Measurements from ENCODE around the gene LARGE1. TPM values are rescaled to one million over a fixed set of nuclear protein-coding genes. Genes with fewer than 3 reads are reported as not detected.

LARGE1 gene
- total RNA-seq, 1 experiment from 2014 or later: 5.2 TPM

- Mint-ChIP-seq H3K4me3 (ENCODE audit: unreplicated experiment) (no peak overlapping the region), H3K27ac (ENCODE audit: low read depth, unreplicated experiment) (no peak overlapping the region), H3K27me3 (ENCODE audit: insufficient read depth, unreplicated experiment) (no peaks in the 10 kb centered on the region), H3K36me3 (ENCODE audit: insufficient read depth, unreplicated experiment) (no peaks in the 10 kb centered on the region), H3K4me1 (ENCODE audit: insufficient read depth, unreplicated experiment) (no peaks in the 10 kb centered on the region), H3K9me3 (ENCODE audit: unreplicated experiment) (no peaks in the 10 kb centered on the region)
- no peak for TF ChIP-seq CTCF (IDR thresholded peaks at IDR 0.05; ENCODE audit: unreplicated experiment)
- POLR2A ChIA-PET: no interaction called here
- intact Hi-C loops (cut with micrococcal nuclease): no loop called here
- no TSS peak for BruUV-seq (replicated peaks)
- DNase-seq (ENCODE audit: unreplicated experiment): no peak
- CTCF ChIA-PET: no interaction called here
Observed at GRCh38 chr22:33599596-33599995, 320.7 kb downstream of the LARGE1 start.

GRCh38 chr22:33598821-33599220 is 321.5 kb downstream of the LARGE1 start:
- POLR2A ChIA-PET: no interaction called here
- Mint-ChIP-seq H3K9me3 (ENCODE audit: unreplicated experiment) (no peaks in the 10 kb centered on the region), H3K4me1 (ENCODE audit: insufficient read depth, unreplicated experiment) (no peaks in the 10 kb centered on the region), H3K4me3 (ENCODE audit: unreplicated experiment) (no peak overlapping the region), H3K27me3 (ENCODE audit: insufficient read depth, unreplicated experiment) (no peaks in the 10 kb centered on the region), H3K27ac (ENCODE audit: low read depth, unreplicated experiment) (no peak overlapping the region), H3K36me3 (ENCODE audit: insufficient read depth, unreplicated experiment) (no peaks in the 10 kb centered on the region)
- TF ChIP-seq CTCF (IDR thresholded peaks at IDR 0.05; ENCODE audit: unreplicated experiment): no peak
- no TSS peak for BruUV-seq (replicated peaks)
- no peak for DNase-seq (ENCODE audit: unreplicated experiment)
- intact Hi-C loops (cut with micrococcal nuclease): no loop called here
- CTCF ChIA-PET: no interaction called here

GRCh38 chr22:33597274-33597985 is 322.8 kb downstream of the LARGE1 start:
- H3K27ac Mint-ChIP-seq (ENCODE audit: low read depth, unreplicated experiment): no peak overlapping the region
- intact Hi-C loops (cut with micrococcal nuclease): no loop called here
- H3K36me3 Mint-ChIP-seq (ENCODE audit: insufficient read depth, unreplicated experiment): no peaks in the 10 kb centered on the region
- no peaks in the 10 kb centered on the region for H3K4me1 Mint-ChIP-seq (ENCODE audit: insufficient read depth, unreplicated experiment)
- no TSS peak for BruUV-seq (replicated peaks)
- no peak for DNase-seq (ENCODE audit: unreplicated experiment)
- H3K4me3 Mint-ChIP-seq (ENCODE audit: unreplicated experiment): no peak overlapping the region
- H3K9me3 Mint-ChIP-seq (ENCODE audit: unreplicated experiment): no peaks in the 10 kb centered on the region
- no peaks in the 10 kb centered on the region for H3K27me3 Mint-ChIP-seq (ENCODE audit: insufficient read depth, unreplicated experiment)
- TF ChIP-seq CTCF (IDR thresholded peaks at IDR 0.05; ENCODE audit: unreplicated experiment): no peak
- POLR2A ChIA-PET: no interaction called here
- CTCF ChIA-PET: interaction anchor here (0.6 to 1.4 kb wide), 2 partner anchors 17 to 91 kb away, joined by 3 to 4 read pairs; no protein-coding TSS in a partner anchor

- CTCF ChIA-PET: interaction anchor here (0.7 kb wide), 1 partner anchor 1583 kb away, joined by 3 read pairs; no protein-coding TSS in a partner anchor
- no peaks in the 10 kb centered on the region for H3K4me1 Mint-ChIP-seq (ENCODE audit: insufficient read depth, unreplicated experiment)
- H3K27ac Mint-ChIP-seq (ENCODE audit: low read depth, unreplicated experiment): no peak overlapping the region
Observed at GRCh38 chr22:33593818-33594217, 326.5 kb downstream of the LARGE1 start.

More at GRCh38 chr22:33593818-33594217, 326.5 kb downstream of the LARGE1 start:
- no peak for TF ChIP-seq CTCF (IDR thresholded peaks at IDR 0.05; ENCODE audit: unreplicated experiment)
- intact Hi-C loops (cut with micrococcal nuclease): no loop called here
- Mint-ChIP-seq H3K36me3 (ENCODE audit: insufficient read depth, unreplicated experiment) (no peaks in the 10 kb centered on the region), H3K9me3 (ENCODE audit: unreplicated experiment) (no peaks in the 10 kb centered on the region), H3K27me3 (ENCODE audit: insufficient read depth, unreplicated experiment) (no peaks in the 10 kb centered on the region), H3K4me3 (ENCODE audit: unreplicated experiment) (no peak overlapping the region)
- DNase-seq (ENCODE audit: unreplicated experiment): no peak
- BruUV-seq (replicated peaks): no TSS peak
- POLR2A ChIA-PET: interaction anchor here (0.7 kb wide), 1 partner anchor 68 kb away, joined by 5 read pairs; no protein-coding TSS in a partner anchor

All from MCF 10A (cell line).